Epithelial cell of proximal tubule (primary cell): ENCODE data around the gene BLVRB. TPM values are rescaled to one million over a fixed set of nuclear protein-coding genes. Genes with fewer than 3 reads are reported as not detected.
"Not testable (repeated sequence)": the region's sequence is repeated elsewhere in the genome, so short reads cannot be mapped to it uniquely, and the experiment has no call there.

Source experiments
- DNase-seq: peaks from one replicate; pipeline ENCODE4 v3.0.0-alpha.2; 2011; ENCODE audit warnings: low read depth
- H3K4me3 ChIP-seq: 2 replicates; pipeline ENCODE4 v1.5.1; 2011; ENCODE audit warnings: low read depth, mild to moderate bottlenecking, low read length
- total RNA-seq: library from RNA; depleted of rRNA; stranded (reverse); fragments of >200 nt; gene quantifications from 2 replicates; pipeline ENCODE4 v1.2.3, GENCODE V29; 2015
- TF ChIP-seq, protein P1 (sequence below): conservative IDR thresholded peaks from 2 replicates; pipeline ENCODE4 v1.5.1; 2012; ENCODE audit warnings: low read depth, mild to moderate bottlenecking, low read length

Gene BLVRB
- total RNA-seq, 1 donor from 2014 or later, result 34.0 TPM

DNA sequence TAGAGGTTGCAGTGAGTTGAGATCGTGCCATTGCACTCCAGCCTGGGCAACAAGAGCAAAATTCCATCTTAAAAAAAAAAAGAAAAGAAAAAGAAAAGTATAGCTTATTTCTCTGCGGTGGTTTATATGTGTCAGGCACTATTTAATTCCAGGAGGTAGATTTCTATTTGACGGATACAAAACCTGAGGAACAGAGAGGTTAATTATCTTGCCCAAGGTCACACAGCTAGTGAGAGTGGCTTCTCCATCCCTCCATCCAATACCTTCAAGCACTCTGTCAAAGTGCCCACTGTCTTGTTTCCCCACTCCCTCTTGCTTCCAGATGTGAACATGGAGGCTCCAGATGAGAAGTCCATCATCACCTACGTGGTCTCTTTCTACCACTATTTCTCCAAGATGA is 36.1 kb upstream of the BLVRB start:
- H3K4me3 ChIP-seq, result no peak overlapping the region
- no peak for DNase-seq
- TF ChIP-seq, protein P1, sequence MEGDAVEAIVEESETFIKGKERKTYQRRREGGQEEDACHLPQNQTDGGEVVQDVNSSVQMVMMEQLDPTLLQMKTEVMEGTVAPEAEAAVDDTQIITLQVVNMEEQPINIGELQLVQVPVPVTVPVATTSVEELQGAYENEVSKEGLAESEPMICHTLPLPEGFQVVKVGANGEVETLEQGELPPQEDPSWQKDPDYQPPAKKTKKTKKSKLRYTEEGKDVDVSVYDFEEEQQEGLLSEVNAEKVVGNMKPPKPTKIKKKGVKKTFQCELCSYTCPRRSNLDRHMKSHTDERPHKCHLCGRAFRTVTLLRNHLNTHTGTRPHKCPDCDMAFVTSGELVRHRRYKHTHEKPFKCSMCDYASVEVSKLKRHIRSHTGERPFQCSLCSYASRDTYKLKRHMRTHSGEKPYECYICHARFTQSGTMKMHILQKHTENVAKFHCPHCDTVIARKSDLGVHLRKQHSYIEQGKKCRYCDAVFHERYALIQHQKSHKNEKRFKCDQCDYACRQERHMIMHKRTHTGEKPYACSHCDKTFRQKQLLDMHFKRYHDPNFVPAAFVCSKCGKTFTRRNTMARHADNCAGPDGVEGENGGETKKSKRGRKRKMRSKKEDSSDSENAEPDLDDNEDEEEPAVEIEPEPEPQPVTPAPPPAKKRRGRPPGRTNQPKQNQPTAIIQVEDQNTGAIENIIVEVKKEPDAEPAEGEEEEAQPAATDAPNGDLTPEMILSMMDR, result no peak

DNA sequence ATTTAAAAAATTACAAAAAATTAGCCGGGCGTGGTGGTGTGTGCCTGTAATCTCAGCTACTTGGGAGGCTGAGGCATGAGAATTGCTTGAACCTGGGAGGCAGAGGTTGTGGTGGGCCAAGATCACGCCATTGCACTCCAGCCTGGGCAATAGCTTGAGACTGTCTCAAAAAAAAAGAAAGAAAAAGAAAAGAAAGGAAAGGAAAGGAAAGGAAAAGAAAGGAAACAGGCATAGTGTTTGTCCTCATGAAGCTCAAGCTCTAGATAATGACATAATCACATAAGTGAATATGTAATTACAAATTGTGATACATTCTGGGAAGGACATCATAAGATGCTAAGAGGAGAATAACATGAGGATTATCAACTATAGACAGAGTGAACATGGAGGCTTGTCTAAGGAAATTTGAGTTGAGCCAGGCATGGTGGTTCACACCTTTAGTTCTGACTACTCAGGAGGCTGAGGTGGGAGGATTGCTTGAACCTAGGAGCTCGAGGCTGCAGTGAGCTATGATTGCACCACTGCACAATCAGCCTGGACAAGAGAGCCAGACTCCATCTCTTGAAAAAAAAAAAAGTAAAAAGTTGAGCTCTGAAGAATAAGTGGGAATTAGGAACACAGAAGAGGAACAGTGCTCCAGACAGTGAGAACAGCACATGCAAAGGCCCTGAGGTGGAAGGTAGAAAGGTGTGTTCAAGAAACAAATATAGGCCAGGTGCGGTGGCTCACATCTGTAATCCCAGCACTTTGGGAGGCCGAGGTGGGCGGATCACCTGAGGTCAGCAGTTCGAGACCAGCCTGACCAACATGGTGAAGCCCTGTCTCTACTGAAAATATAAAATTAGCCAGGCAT is 35.4 kb upstream of the BLVRB start:
- DNase-seq, H3K4me3 ChIP-seq: not testable (repeated sequence)

DNA sequence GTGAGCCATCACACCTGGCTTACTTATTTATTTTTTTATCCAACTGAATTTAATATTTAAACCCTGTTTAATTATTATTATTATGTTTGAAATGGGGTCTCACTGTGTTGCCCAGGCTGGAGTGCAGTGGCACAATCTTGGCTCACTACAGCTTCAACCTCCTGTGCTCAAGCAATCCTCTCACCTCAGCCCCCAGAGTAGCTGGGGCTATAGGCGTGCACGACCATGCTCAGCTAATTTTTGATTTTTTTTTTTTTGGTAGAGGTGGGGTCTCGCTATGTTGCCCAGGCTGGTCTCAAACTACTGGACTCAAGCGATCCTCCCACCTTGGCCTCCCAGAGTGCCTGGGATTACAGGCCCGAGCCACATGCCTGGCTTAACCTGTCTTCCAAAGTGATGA is 33.8 kb upstream of the BLVRB start:
- TF ChIP-seq, protein P1, result no peak
- no peak overlapping the region for H3K4me3 ChIP-seq
- DNase-seq, result no peak

DNA sequence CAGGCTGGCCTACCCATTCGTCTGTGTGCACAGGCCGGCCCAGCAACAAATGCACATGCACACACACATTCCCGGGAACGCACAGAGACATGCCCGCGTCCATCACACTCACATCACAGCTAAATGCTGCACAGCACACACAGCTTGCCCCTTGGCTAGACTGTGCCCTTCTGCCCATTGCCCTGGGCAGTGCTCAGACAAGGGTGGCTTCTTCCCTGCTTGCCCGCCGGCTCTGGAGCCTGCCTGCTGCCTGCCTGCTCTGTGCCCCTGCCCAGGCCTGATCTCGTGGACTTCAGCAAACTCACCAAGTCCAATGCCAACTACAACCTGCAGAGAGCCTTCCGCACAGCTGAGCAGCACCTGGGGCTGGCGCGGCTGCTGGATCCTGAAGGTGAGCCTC is 31.7 kb upstream of the BLVRB start:
- H3K4me3 ChIP-seq, result no peak overlapping the region
- TF ChIP-seq, protein P1, result no peak
- DNase-seq, result no peak

DNA sequence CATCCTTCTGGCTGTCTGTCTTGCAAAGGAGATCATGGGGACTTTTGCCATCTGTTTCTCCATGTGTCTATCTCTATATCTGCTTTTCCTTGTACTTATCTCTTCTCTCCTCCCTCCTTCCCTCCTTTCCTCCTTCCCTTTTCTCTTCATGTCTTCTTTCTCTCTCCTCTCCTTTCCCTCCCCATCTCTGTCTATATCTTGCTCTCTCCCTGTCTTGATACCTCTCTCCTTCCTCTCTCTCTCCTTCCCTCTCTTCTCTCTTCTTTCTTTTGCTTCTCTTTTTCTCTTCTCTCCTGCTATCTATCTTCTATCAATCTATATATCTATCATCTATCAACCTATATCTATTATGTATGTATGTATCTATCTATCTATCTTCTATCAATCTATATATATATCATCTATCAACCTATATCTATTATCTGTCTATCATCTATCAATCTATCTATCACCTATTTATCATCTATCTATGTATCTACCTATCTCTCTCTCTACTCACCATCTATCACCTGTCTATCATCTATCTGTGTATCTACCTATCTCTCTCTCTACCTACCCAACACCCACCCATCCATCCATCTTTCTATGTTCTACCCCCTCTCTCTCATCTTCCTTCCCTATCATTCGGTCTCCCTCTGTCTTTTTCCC is 28.8 kb upstream of the BLVRB start:
- DNase-seq, result no peak
- H3K4me3 ChIP-seq, result no peak overlapping the region
- TF ChIP-seq, protein P1, result no peak

DNA sequence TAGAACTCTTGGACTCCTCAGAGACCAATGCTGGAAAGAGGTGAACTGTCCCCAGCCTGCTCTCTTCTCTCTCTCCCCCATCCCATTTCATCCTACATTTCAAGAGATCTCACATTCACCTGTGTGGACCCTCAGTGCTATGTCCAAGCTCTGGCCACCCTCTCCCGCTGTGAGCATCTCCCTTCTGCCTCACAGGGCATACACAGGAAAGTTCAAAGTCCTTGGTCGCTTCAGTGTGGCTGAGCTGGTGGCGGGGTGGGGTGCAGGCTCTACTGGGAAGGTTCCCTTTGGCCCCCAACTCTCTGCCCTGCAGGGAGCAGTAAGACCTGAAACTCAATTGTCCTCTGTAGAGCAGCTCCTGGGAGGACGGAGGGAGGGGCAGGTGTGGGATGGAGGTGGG is 28.2 kb upstream of the BLVRB start:
- no peak for DNase-seq
- TF ChIP-seq, protein P1, result no peak
- H3K4me3 ChIP-seq, result no peak overlapping the region

DNA sequence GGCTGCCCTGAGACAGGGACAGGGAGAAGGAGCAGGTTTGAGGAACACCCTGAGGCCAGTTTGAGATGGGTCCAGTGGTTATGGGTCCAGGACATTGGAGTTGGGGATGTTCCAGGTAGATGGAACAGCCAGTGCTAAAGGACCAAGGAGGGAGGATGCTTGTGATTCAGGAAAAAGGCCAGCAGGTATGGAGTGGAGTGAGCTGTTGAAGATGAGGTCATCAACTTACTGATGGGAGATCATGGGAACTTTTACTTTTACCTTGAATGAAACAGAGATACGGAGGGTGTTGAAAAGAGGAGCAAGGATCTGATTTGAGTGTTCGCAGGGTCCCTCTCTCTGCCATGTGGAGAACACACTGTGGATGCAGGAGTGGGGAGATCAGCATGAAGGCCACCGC is 26.7 kb upstream of the BLVRB start:
- TF ChIP-seq, protein P1, result no peak
- no peak overlapping the region for H3K4me3 ChIP-seq
- DNase-seq, result no peak
